CD4-positive, alpha-beta T cell treated with Interleukin-21 for 1 hour (primary cell): ENCODE measurements around the gene NOS3.

Experiments
- DNase-seq: peaks from one replicate; pipeline ENCODE4 v3.0.0-alpha.2; 2020

NOS3 gene

DNA sequence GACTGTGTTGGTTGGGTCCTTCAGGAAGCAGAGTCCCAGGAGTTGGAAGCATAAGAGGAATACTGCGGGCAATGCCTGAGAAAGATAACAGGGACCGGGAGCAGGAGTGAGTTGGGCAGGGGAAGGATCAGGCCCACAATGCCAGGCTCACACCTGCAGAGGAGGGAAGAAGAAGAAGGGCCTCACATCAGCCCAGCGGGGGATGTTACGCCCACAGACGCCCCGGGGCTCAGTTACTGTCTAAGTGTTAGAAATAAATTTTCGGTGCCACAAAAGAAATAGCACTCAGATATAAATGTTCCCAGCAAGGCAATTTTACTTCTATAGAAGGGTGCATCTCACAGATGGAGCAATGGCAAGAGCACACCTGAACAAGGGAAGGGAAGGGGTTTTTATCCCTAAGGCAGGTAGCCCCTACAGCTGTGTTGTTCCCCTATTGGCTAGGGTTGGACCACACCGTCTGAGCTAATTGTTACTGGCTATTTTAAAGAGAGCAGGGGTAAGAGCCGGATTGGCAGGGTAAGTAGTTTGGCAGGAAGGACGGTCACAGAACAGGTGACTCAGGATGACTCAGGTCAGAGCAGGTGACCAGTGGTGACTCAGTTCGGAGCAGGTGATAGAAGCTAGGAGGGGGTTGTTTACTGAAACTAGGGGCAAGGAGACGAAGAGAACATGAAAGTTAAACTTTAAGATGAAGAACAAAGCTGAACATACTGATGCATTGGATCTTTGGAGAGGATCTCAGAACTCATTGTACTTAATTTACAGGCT is at the start of gene NOS3:
NOS3 (plus strand) TSS at position 602 of the 771 bp plus-strand sequence. CDS start 2,787 bp downstream, outside the sequence.
- no peak for DNase-seq

DNA sequence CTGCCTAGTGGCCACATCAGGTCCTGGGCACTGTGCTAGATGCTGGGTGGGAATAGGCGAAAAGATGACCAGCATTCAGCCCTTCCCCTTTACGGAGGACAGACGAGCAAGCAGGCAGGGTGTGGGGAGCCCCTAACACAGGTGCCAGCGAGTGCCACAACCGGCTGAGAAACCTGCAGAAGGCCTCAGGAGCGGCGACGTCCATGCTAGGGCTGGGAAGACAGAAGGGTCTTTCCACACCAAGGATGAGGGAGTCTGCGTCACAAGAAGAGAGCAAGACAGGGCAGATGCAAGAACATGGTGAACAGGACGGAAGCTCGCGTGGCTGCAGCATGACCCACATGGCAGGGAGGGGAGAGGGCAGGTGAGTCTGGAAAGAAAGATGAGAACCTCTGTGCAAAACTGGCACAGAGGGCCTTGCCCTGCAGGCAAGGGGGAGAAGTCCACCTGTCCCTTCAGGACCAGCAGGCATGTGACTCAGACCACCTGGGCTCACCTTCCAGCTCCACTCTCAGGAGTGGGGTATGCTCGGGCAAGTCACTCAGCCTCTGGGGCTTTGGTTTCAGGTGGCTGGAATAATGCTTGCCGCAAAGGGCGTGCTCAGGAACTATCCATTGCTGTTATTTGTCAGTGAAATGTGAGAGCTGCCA is 49.3 kb upstream of the NOS3 start:
- no peak for DNase-seq

DNA sequence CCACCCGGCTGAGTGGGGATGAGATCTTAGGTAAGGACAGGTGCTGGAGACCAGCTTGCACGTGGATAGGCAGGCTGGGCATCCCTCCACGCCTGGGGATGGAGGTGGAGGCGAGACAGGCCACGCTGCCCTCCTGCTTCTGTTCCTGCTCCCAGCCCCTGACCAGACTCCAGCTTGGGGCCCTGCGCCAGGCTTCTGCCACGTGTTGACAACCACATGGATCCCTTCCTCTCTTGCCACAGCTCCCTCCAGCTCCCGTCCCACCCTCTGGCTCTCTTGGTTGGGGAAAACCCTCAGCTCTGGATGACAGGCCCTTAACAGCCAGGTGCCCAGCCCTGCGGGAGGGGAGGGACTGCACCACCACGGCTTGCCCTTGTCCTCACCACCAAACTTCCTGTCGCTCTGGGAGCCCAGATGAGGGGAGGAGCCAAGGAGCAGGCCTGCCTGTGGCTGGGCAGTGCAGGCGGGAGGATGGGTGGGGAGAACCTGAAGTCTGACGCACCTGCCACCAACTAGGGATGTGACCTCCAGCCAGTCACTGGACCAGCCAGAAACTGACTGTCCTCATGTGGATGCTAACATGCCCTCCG is 48.7 kb upstream of the NOS3 start:
- peak; percentile 69 for DNase-seq

DNA sequence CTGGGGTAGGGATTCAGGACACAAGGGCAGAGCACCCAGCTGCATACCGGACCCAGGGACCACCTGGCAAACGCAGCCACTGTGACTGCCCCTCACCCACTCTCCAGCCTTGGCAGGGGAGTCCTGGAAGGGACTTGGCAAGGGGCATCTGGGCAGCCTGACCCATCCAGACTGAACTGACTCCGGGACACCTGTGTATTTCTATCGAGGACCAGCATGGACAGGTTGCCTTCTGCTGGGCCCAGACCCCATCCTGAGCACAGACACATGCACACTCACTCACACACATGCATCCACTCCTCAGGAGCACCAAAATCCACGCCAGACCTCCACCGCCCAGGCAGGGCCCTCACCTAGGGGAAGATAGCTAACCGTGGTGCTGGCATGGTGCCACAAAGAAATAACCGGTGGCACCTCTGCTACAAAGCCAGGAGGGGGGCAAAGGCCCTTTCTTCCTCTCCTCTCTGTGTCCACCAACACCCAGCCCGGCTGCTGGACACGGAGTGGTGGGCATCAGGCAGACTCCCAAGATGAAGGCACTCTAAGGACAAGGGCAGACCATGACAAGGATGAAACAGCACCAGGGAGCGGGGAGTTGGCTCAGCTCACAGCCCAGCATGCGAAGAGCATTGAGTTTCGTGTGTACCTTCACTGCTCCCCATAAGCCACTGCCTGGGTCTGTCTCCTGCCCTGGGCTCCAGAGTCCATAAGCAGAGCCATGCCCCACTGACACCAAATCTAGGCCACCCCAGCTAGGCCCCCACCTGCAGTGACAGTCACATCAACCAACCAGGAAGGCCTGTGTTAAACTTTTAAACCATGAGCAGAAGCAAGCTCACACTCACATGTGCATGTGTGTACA is 48.0 kb upstream of the NOS3 start:
- DNase-seq, result no peak

DNA sequence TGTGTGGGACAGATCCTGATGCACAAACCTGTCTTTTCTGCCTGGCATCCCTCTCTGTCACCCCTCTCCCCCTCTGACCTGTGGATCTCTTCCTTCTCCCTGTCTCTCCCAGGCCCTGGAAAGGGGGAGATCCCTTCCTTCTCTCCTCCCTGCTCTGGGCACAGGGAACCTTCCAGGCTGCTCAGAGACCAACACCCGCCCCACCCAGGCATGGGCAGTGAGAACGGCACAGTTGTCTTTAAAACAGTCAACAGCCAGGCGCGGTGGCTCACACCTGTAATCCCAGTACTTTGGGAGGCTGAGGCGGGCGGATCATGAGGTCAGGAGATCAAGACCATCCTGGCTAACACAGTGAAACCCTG is 47.4 kb upstream of the NOS3 start:
- DNase-seq, result no peak

DNA sequence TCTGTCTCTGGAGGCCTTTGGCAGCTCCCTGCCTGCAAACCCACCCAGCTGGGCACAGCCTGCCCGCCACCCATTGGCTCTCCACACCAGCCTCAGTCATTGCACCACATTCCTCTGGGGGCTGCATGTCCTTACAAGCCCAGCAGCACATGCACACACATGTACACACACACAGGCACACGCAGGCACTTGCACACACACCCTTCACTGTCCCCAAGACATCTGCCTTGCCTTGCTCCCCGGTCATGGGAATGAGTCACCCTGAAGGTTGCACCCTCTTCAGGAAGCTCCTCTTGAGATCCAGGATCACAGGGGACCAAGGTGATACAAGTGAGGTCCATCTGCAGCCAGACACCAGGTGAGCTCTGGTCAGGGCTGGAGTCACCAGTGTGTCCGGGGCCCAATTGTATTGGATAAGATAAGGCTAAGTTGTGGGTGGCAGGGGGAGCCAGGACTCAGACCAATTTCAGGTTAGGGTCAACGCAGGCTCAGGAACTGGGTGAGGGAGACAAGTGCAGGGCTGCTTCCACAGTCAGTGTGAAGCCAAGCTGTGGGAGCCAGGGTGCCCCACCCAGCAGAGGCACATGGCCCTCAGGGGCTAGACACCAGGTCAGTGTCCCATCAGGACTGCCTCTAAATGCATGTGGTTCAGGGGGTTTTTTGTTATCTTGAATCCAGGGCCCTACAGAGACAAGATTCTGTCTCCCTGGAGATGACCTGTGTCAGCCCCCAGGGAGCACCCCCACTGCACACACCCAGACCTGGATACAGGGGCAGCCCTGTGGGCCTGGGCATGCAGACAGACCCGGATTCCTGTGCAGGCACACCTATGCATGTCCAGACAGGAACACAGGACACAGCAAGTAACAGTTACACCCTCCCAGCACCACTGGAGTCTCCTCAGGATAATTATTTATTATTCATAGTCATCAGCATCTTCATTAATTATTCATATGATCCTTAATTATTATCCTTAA is 46.5 kb upstream of the NOS3 start:
- no peak for DNase-seq

DNA sequence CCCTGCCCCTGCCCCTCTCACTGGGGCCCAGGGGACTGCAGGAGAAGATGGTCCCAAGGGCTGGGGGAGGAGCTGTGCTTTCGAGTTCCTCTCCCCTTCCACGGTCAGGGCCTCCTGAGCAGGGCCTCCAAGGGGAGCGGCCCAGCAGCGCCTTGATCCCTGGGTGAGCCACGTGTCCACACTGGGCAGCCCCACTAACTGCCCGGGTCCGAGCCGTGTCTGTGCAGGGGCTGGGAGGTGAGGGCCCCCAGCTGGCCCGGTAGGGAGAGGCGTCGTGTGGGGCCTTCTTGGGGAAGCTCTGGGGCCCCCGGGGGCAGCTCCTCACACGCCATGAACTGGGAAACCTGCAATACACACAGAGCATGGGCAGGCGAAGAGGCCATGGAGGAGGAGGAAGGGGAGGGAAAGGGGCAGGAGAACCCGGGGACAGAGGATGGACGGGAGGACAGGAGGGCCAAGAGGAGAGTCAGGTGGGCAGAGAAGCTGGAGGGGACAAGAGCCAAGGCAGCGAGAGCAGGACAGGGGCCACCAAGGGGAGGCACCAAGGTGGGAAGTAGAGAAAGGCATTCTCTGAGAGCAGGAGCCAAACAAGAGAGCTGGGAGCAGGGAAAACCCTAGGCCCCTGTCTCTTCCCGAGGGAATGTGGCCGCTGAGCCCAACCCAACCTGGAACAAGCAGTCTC is 45.5 kb upstream of the NOS3 start:
- no peak for DNase-seq

DNA sequence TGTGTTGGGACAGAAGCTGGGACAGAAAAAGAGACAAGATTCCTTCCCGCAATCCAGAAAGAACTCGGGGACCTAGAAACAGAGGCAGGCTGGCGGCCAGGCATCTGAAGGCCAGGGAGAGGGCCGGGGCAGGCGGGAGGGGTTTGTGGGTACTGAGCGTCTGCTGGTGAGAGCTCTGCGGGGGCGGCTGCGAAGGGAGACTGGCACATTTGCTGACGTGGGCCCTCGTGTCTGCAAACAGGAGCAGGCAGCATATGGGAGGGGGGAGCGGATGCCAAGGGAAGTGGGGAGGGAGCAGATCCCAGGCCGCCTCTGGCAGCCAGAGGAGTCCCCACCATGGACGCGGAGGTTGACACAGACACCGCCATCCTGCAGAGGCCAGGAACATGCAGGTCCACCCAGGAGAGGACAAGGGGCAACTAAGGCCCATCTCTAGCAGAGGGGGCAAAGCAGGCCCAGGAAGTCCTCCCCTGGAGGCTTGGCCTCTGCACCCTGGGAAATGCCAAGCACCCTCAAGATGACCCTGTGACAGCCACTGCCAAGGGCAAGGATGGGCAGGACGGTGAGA is 44.9 kb upstream of the NOS3 start:
- no peak for DNase-seq

DNA sequence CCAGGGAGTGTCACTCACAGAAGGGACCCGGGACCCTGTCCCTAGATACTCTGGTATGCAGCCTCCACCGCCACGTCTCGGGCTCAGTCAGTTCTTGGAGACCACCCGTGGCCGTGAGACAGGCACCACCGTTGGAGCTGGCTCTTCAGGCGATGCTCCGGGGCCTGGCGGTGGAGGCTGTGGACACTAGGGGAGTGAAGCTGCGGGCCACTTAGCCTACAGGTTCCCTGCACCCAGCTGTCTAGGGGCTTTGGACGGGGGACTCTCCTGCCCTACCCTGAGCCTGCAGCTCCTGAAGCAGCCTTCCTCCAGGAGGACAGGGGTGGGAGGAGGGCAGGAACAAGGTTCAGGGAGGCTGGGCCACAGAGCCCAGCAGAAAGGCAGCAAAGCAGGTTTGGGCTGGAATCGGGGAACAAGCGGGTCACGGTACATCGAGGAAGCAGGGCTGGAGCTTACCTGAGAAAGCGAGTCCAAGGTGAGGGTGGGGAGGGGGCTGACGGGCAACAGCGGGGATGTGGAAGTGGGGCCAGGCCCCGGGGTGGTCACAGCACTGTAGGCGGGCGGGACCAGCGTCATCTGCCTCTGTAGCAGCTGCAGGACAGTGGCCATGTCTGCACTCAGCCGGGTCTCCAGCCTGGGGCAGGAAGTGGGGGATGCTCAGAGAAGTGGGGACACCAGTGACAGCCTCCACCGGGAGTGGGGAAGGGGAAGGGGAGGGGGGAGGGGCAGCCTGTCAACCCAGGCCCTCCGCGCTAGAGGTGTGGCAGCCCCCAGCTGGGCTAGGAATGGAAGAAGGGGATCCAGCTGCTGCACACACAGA is 44.2 kb upstream of the NOS3 start:
- DNase-seq, result no peak

DNA sequence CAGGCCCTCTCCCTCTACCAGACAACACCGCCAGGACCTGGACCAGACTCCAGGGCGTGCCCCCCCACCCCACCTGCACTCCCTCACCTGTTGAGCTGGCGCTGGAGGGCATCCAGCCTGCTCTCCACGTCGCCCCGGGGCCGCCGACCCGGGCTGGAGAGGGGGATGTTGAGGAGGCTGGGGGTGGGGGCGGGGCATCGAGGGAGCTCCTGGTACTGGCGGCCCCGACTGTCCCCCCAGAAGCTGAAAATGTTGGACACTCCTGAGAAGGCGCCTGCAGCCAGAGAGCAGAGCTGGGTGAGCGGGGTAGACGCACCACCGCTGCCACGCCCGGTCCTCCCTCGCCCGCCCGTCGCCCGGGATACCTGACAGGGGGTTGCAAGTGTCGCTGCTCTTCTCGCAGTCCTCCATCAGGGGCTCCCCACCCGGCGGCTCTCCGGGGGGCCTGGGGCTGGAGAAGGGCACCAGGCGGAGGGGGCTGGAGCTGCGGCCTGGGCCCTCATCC is 43.5 kb upstream of the NOS3 start:
- no peak for DNase-seq

DNA sequence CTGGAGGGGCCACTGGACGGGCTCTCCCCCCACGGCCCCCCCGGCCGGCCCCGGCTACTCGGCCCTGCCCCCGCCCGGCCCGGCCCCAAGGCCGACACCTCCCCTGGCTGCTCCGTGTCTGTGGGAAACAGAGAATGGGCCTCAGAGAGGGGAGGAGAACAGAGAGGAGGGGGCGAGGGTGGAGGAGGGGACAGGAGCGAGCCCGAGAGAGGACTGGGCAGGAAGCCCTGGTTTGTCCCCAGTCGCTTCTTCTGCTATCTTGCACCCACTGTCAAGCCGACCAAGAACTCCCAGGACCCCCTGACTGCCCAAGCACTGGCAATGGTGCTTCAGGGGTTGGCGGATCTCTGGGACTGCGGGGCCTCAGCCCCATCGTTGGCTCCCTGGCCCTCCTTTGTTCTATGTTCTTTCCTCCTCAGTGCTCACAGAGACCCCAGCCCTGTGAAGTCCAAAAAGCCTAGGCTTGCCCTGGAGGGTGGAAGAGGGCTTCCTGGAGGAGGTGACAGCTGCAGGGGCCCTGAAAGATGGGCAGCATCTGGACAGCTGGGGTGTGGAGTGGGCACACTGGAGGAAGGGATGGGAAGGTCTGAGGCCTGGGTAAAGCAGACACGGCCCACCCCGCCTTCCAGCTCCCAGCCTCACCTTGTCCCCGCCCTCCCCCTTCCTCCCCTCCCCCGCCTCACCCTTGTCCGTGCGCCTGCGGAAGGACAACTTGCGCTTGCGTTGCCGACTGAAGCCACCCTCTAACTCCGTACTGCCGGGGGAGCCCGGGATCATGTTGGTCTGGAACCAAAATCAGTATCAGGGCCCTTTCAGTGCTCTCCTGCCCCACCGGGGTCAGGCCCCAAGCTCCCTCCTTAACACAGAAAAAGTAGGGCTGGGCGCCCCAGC is 42.8 kb upstream of the NOS3 start:
- no peak for DNase-seq

DNA sequence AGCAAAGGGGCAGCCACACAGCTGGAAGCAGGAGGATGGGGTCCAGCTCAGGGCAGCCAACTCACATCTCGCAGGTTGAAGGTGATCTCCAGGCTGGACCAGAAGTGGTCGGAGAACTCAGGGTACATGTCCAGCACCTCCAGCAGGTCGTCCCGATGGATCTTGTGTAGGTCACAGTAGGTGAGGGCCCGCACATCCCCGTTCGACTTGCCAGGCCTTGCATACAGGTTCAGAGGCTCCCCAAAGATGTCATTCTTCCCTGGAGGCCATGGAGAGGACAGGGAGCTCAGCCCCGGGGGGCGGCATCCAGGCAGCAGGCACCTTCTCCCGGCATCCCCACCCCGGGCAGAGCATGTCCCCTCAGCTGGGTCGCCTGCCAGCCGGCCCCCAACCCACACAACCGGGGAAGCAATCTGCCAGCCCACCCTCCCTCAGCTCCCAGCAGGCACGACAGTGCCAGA is 42.0 kb upstream of the NOS3 start:
- DNase-seq, result no peak

DNA sequence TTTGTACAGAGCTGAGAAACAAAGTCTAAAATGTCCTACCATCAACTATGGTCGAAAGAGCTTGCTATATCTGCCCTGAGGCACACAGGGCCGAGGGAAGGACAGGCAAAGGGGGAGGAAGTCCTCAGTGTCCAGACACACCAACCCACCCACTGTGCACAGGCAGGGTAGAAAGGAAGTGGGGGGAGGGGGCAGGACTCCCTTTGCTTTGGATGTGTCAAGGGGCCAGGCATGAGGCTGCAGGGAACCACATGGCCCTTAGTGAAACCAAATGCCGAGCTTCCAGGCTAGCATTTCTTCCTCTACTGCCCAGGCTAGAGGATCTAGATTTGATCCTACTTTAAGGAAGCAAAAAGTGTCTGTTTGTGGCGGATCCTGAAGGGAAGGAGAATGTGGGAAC is 41.3 kb upstream of the NOS3 start:
- no peak for DNase-seq

DNA sequence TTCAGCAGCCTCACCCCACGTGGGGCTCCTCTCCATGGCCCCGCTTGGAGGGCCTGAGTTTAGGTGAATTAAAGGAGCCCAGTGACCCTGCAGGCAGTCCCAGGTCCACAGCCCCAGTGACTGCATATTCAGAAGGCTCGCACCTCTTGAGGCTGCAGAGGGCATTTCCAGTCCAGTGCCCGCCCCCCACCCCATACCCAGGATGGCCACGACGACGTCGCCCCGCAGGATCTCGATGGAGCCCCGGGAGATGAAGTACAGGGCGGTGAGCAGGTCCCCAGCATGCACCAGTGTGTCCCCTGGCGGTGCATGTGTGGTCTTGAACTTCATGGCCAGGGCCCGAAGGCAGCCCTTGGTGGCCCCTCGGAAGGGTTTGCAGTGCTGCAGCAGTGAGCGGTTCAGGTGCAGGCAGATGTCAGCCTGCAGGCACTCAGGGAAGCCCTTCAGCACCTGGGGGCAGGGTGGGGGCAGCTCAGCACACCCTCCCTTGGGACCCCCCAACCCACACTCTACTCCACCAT is 40.8 kb upstream of the NOS3 start:
- DNase-seq, result no peak

DNA sequence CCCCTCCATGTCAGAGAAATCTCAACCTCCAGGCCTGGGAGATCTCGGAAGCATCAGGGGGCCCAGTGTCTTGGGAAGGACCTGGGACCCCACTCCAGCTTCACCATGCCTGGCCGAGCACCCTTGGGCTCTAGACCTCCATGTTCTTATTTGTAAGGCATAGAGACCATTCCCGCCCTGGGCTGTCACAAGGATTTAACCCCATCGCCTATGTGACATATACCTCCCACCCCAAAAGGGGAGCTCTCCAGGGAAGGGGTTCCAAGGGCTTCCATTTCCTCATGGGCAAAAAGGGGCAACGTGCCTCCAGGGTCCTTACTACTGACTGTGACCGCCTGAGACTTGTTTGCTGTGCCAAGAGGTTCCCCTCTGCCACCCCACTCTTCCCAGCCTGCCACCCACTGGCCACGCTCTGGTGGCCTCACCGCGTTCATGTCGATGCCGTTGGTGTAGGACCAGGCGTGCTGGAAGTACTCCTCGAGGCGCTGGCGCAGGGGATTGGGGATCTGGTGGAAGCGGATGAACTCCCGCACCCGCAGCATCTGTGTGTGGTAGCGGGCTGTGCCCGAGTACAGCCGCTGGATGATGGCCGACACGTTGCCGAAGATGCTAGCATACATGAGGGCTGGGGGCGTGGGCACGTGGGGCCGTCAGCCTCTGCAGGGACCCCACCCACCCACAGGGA is 40.2 kb upstream of the NOS3 start:
- no peak for DNase-seq

DNA sequence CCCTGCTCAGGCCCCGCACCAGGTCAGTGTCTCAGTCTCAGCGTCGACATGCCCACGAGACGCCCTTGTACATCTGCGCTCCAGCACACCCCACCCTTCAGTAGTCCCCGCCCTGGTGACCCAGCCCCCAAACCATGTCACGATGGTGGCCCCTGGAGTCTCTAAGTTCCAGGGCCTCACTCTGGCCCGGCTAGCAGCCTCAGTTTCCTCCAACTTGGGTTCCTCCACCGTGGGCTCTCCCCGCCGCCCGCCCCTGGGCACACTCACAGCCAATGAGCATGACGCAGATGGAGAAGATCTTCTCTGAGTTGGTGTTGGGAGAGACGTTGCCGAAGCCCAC is 39.7 kb upstream of the NOS3 start:
- no peak for DNase-seq

DNA sequence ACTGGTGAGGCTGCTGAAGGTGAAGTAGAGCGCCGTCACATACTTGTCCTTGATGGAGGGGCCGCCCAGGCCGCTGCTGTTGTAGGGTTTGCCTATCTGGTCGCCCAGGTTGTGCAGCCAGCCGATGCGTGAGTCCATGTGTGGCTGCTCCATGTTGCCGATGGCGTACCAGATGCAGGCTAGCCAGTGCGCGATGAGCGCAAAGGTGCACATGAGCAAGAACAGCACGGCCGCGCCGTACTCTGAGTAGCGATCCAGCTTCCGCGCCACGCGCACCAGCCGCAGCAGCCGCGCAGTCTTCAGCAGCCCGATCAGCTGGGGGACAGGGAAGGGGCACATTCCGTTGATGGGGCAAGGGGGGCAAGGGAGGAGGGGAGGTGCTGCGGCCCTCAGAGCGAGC is 39.3 kb upstream of the NOS3 start:
- DNase-seq, result no peak
